GM10847 (cell line): Measurements from ENCODE around the gene ZNF609.

Experiments used
- POLR2A ChIP-seq: IDR thresholded peaks from 2 replicates; pipeline ENCODE4 v1.6.1; 2011; ENCODE audit not compliant: insufficient read length; ENCODE audit errors: extremely low read depth

The ZNF609 gene

DNA sequence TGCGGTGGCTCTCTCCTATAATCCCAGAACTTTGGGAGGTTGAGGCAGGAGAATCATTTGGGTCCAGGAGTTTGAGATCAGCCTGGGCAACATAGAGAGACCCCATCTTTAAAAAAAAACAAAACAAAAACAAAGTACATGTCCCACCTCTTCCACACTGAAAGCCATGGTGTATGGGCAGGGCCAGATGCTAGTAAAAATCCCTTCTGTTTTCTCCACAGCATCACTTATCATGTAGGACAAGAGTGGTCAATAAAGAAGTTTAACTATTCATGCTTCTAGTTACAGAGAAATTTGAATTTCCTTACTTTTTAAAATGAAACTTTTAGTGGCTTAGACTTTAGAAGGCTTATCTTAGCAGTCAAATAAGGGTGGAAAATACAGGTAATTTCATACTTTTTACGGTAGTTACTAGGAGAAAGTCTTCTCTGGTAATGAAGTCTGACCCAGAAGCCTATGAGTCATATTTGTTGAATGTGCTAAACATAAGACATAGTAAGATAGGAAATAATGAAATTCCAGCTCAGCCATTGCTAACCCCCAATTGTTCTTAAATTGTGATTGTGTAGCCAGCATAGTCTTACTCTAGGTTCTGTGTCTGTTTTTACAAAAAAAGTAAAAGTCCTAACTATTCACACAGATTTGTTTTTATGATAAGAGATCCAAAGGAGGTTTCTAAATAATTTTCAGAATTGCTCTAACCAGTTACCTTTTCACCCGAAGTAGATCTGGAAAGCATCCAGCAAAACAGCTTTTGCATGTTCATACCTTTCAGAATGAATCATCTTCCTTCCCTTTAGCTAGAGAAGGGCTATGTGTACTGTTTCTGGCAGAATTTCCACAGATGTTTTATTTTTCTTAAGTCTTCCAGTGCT is 16.4 kb upstream of the ZNF609 start:
- no peak for TF ChIP-seq POLR2A

DNA sequence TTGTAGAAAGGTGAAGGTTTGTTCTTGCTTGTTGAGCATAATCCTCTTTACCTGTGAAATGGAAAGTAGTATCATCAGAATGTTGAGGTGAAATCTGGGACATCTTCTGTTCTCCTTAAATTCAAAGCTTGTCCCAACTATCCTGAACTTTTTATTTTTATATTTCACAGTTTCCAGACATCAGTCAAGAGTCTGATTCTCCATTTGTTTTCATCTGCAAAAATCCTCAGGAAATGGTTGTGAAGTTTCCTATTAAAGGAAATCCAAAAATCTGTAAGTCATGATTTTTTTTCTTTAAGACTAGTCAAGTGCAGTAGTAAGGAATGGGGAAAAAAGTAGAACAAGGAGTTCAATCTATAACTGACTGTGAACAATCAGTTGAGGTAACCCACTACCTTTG is 15.5 kb upstream of the ZNF609 start:
- no peak for TF ChIP-seq POLR2A

DNA sequence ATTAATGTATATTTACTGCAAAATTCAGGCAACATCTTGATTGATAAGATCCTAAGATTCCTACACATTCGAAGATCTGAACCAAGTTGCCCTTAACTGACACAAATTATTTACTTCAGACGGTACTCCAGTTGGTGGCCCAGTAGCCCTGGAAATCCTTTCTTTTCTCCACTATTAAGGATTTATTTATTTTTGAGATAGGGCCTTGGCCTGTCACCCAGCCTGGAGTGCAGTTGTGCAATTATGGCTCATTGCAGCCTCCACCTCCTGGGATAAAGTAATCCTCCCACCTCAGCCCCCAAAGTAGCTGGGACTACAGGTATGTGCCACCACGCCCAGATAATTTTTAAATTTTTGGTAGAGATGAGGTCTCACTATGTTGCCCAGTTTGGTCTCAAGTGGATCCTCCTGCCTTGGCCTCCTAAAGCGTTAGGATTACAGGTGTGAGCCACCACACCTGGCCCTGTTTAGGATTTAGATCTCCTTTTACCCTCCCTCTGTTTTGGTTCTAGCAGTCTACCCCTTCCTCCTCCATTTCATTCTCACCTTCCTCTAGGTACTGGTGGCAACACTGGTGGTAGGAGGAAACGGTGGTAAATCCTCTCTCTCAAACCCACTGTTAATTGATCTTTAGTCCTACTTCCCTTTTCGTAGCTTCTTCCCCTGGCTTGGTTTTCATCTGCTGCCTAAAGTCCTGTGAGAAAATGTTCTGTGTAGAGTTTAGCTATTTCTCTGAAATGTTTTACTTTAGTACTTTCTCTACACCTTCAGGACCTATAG is 12.7 kb upstream of the ZNF609 start:
- TF ChIP-seq POLR2A: no peak

DNA sequence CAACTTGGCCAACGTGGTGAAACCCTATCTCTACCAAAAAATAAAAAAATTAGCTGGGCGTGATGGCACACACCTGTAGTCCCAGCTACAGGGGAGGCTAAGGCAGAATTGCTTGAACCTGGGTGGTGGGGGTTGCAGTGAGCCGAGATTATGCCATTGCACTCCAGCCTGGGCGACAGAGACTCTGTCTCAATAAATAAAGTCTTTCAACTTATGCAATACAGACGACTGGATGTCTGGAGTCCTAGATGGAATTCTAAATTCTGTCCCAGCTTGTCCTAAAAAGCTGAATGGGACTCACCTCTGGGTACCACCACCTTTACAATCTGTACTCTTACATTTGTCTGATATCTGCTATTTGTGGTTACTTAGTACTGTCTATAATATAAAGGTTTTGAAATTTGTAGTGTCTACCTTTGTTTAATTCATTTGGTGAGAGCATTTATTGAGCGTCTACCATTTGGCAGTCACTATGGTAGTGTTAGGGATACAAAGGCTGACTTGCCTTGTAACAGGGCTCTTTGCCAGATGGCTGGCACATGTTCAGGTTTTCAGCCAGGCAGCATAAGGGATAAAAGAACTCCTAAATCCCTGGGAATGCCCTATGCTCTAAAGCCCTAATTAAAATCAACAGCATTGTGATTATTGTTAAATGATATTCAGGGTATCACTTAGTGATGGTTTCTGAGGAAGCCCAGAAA is 7.2 kb upstream of the ZNF609 start:
- no peak for TF ChIP-seq POLR2A

DNA sequence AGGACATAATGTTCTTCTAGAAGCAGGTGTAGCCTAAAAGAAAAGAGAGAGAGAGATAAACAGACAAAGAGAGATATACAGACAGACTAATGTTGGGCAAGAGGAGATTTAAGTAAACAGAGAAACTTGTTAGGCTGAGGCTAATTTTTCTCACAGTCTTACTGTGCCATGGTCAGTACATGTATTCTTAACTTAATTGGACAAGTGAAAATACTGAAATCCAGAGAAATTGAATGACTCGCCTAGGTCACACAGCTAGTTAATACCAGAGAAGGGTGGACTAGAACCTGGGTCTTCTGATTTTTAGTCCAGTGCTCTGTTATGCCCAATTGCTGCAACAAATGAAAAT is 6.7 kb upstream of the ZNF609 start:
- no peak for TF ChIP-seq POLR2A

DNA sequence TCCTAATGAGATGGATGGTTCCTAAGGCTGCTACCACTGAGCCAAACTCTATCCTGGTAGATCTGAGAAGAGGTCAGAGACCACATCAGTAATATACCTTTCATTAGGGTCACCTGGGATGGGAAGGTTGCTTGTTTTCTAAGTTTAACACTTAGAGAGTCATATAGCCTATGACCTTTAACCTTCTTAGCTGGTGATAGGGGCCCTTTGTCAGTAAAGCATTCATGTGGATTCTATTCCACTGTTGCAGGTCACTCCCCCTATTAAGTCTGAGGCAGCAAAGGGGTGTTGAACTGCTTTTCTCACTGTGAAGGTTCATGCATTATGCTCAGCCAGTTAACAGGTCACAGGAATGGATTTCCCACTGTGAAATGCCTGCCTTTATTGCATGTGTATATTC is 6.1 kb upstream of the ZNF609 start:
- TF ChIP-seq POLR2A: no peak

DNA sequence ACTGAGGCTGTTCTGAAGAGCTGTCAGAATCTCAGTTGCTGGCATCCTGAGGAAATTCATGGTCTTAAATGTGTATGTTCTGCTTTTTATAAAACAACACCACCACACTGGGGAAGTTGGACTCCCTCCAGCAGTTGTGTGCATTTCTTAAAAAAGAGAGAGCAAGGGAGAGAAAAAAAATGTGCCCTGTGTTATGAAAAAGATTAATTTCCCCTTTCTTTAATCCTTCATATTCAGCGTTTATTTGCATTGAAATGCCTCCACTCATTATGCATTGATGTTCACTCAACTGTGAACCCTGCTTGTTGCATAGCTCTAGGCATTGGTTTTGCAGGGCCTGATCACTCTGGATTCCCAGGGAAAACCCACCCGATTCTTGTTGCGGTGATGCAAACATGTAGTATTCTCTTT is 4.4 kb upstream of the ZNF609 start:
- TF ChIP-seq POLR2A: no peak

DNA sequence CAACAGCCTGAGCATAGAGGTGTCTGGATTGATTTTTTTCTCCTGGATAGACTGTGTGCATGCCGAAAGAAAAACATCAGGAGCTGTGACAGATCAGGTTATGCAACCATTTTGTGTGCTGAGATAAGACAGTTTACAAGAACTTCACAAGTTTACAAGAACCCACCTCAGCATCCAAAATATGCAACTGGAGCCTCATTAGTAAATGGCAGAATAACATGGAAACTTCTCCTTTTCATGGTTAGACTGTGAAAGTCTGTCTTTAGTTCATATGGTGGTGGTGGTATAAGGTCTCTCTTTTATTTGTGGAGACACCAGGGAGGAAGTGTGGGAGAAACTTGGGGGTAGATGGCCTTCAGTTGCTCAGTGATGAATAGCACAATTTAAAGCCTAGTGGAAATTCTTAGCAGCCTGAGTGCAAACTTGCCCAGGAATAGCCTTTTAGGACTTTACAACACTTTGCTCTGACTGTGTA is 3.7 kb upstream of the ZNF609 start:
- TF ChIP-seq POLR2A: no peak

DNA sequence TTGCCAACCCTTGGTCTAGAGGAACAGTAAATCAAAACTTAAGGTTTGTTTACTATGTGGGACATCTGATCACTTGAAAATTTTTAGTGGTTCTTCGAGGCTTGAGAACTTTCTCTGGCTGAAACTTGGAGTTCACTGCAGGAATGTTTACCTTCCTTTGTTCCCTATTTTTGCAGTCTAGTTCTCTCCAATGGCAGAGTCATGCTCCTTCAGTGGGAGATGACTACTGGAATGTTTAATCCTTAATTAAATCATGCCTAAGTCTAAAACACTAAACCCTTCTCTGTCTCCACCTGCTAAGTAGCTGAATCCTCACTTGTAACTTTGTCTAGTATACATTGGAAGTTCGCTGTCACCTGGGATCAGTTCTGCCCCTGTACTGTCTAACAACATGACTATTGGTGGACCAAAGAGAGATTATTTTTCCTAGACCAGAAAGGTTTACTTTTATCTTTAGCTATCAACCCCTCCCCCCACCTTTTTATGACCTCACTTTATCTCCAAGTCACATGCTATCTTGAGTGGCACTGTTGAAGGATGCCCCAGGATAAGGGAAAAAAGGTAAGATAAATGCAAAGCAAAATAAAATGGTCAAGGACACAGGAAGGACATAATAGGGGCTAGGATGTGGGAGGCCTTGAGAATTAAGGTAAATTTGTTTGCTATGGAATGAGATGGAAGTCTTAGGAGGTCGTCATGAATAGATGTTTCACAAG is 1.2 kb upstream of the ZNF609 start:
- TF ChIP-seq POLR2A: no peak

DNA sequence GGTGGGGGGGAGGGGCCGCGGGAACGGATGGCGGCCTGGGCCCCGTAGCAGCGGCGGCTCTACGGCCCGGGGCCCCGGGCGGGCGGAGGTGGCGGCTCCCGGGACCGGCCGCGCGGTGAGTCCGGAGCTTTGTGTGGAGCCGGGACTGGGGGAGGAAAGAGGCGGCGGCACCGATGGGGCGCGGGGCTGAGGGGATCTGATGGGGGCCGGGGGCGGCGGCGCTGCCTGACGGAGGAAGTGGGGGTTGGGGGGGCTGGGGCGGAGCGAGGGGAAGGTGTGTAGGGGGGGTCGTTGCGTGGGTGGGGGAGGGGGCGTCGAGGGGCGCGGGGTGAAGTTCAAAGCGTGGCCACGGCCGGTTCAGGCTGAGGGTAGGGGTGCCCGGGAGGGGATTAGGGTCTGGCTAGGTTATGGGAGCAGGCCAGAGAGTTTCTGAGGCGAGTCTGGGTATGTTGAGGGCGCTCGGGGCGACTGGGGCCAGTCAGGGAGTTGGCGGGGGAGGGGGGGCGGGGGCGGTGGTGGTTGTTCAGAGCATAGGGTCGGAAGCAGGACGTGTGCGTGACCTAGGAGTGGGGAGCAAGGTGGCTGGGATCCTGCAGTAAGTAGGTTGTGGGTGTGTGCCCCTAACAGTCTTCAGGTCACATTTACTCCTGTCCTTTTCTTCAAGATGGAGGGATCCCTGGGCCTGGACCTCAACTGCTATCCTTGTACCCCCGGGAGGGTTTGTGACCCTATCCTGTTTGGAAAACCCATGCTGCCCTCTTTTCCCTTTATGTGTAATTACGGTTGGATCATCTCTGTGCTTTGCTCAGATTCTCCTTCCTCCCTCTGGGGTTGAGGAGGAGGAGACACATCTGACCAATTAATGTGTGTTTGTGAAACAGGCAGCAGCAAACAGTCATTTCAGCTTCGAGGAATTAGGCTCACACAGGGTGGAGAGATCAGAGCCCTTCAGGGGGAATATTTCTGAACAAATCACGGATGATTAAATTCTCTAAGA is 644 bp downstream of the ZNF609 start:
- TF ChIP-seq POLR2A: no peak

DNA sequence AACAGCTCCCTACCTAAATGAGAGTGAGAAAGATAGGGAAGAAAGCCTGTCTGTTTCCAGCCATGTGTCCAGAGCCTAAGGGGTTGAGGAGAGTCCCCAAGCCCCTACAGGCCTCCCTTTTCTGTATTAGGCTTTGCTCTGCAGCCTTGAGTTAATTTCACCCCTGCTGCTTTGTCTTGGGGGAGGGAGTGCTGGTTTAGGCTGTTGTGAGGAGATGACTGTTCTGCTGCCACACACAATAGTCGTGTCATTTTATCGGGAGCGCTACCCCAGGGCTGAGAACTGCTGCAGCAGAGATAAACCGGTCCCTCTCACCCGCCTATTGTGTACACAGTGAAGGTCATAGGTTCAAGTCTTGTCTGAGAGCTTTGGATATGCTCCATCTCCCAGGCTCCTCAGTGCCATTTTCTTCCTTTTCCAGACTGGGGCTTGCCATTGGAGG is 1.4 kb downstream of the ZNF609 start:
- no peak for TF ChIP-seq POLR2A

DNA sequence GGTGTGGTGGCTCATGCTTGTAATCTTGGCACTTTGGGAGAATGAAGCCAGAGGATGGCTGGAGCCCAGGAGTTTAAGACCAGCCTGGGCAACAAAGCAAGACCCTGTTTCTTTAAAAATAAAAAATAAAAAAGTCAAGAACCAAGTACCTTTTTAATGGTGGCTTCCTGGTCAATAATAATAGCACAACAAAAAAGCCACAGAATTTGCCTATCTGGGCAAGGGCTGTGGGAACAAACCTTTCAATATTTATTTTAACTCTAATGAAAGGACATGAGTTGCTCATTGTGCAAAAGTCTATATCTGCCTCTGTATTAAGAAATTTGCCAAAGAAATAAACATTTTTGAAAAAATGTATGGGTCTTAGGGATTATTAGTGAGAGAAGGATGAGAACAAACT is 2.1 kb downstream of the ZNF609 start:
- no peak for TF ChIP-seq POLR2A

DNA sequence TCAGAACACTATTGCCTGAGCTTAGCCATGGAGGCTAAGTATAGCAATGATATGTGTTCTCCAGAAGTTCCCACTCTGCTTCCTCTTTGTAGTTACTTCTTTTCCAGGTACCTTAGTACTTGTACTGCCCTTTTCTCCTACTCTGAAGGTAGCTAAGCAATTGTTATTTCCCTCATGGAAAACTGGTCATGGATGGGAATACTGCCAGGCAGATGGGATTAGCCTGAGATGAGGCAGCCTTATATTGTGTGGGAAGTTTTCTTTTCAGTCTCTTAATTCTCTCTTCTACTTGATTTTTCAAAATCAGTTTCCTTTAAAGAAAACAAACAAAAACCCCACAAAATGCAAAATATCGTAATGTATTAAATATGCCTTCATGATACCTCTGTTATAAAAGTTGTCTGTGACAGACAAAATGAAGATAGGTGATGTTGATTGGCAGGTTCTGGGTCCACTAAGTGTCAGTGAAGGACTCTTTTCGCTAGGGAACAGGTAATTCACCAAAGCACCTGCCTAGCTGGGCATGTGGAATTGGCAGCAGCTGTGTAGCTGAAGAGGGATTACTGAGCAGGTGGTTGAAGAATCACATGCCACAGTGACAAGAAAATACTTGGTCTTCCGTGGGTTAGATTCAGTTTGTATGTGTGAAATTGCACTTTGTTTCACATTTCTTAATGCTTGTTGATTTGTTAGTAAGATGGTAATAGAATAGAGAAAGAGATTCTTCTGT is 4.1 kb downstream of the ZNF609 start:
- no peak for TF ChIP-seq POLR2A
